GM19324 (cell line): ENCODE results near the gene STAC.
A peak's percentile ranks its signal among the peaks of the same experiment; 100 is the strongest.

Experiments
- ATAC-seq: cut with Tn5 transposase; IDR thresholded peaks from one replicate; pipeline ENCODE4 v1.9.1; 2021; ENCODE audit warnings: mild to moderate bottlenecking, moderate library complexity; ENCODE audit not compliant: unreplicated experiment, low FRiP score

Gene STAC

GRCh38 chr3:36511791-36512486 lies 131.6 kb downstream of the STAC start:
- ATAC-seq, result no peak

GRCh38 chr3:36512555-36512954 lies 132.3 kb downstream of the STAC start:
- ATAC-seq, result no peak

DNA sequence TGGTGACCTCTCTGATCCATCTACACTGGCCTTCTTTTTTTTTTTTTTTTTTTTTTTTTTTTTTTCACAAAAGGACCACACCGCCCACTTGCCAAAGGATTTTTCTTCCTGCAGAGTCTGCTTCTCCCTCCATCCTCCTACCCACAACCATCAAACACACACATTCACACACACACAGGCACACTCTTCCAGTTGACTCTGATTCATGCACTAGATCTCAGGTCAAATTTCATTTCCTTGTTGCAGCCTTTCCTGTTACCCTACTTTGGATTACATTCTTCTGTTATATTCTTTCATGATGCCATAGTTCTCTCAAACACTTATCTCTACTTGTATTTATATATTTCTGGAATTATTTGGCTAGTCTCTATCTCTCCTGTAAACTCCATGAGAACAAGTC lies 133.9 kb downstream of the STAC start:
- ATAC-seq, result no peak

- no peak for ATAC-seq
Observed at GRCh38 chr3:36519682-36520081, 139.4 kb downstream of the STAC start.

DNA sequence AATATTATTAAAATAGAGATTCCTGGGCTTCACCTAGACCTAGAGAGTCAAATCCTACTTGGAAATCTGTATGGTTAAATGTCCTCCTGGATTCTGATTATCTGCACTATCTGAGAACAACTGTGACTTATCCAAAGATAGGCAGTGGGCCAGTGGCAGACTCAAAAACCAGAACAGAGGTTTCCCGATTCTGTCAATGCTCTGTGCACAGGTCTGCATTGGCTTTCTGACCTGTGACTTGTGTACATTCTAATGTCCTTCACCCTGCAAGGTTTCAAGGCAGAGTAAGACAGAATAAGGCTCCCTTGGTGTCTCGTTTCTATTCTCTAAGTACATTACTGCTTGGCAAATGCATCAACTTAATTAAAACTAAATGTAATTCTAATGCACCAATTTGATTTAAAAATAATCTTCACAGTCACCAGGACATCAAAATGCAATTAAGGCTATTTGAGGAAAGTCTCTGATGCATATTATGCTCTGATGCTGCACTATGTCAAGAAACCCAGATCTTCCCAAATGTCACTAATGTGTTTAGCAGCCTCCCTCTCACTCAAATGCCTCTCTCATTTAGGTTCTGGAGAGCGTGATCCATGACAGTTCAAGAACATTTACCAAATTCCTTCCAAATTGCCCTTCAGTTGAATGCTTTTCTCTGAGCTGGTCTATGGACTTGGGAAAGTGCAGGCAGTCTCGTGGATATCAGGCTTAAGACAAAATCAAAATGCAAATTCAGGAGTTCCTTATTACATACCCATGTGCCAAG lies 140.1 kb downstream of the STAC start:
- no peak for ATAC-seq

- ATAC-seq, result no peak
Observed at GRCh38 chr3:36521007-36521379, 140.7 kb downstream of the STAC start.

DNA sequence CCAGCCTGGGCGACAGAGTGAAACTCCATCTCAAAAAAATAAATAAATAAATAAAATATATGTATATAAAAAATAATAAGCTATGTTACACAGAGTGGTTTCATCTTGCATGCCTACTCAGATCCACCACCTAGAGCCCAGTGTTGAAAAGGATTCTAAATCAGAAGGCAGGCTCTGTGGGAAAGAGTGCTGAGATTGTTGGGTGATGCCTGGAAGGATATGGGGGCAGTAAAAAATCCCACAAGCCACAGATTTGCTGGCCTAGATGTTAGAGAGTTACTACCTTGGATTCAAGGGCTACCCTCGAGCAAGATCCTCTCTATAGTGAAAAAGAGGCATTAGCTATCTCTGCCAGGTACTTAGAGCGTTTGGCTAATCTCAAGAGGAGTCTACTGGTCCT lies 144.3 kb downstream of the STAC start:
- ATAC-seq, result no peak

DNA sequence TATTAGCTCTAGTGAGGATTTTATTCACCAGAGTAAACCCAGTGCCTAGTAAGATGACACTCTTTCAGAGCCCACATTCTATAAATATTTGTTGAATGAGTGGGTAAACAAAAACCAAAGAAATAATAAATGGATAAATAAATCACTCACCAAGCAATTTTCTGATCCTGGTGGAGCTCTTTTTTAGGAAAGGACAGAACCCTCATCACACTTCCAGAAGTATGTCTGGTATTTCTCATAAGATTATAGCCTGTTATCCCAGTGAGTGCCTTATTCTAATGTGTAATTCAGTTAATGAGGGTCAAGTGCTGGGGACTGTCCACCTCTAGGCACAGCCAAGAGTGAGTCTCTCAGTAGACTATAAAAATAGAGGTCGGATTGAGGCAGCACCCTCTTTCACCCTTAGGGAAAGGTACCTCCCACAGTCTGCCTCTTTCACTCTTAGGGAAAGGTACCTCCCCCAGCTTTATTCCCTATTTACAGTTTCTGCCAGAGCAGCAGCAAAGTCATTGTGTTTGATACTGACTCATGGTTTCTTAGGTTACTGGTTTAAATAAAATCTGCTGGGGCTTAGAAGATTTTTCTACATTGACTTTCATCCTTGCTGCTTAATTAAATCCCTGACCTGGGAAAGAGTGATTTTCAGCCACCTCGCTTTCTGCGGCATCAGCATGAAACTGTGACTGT lies 145.0 kb downstream of the STAC start:
- no peak for ATAC-seq

DNA sequence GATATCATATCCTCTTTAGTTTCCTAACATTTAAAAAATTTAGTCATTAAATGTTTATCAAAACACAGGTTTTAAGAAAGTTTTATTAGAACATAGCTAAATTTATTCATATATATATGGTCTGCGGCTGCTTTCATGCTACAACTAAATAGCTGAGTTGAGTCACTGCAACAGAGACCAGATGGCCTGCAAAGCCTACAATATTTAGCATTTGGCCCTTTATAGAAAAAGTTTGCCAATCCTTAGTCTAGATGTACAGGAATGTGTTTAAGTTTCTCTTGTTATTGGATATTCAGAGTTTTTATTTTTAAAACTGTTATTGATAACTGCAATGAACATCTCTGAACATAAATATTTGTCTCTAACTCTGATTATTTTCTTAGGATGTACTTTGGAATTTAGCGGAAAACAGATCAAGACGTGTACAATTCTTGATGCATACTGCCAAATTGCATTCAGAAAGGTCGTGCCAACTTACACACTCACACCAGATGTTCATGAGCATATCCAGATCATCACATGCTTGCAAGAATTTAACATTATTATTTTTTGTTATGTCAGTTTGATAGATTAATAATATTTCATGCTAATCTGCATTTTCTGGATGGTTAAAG lies 157.9 kb downstream of the STAC start:
- no peak for ATAC-seq

GRCh38 chr3:36540888-36541518 lies 160.7 kb downstream of the STAC start:
- no peak for ATAC-seq

DNA sequence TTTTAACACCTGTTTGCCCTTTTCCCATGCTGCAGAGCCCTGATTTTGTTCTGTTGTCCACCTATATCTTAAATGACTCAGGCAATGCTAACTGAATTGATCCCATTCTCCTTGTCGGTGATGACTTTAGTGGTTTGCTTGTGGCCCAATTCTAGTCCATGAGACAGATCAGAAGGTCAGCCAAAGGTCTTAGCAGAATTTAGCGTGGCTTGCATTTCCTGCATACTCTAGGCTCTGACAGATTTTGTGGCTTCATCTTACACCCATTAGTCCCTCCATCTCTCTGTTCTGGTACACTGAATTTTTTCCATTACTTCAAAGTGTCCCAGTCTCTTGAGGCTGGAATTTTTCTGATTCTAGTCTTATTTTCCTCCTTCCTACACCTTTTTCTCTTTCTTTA lies 161.9 kb downstream of the STAC start:
- ATAC-seq, result no peak

DNA sequence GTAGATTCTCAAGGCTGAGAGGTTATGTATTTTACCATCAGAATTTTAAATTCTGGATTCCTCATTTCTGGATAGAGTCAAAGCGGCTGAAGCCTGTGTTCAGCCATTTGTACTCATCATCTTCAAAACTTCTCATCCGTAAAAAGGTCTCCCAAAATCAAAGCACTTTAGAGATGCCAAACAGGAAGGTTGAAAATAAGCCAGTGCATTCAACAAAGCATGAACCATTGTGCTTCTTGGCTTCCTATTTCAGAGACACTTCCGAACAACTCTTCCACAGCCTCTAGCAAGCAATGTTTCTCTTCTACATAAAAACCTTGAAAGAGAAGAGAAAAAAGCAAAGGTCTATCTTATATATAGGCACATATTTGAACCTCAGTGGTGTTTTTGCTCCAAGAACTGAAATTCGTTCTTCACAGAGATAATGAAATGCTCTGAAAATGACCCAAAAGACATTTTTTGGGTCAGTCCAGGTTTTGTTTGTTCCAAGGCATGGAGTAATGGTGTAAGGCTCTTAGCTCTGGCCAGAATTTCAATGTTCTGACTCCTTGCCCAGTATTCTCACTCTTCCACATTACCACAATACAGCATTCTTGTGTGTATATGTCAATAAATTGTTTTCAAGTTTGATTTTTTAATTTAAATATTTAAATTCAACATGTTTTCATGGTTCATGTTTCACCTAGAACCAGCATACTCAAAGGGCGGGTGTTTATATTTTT lies 163.1 kb downstream of the STAC start:
- no peak for ATAC-seq

DNA sequence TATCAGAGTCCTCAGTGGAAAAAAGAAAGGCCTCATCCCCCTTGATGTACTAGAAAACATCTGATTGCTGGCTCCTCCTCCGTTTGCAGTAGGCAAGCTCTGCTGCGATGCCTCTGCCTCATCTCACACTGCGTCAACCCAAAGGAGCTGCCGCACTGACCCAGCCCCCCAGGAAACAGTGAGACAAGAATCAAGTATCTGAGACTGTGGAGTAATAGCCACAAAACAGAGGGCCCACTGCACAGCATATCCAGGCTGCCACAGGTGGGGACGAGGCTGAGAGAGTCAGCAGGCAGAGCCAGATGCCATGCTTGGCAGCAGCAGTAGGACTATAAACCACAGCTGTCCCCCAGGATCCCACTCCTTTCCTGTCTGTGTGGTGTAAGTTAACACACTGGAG lies 165.9 kb downstream of the STAC start:
- ATAC-seq, result no peak

DNA sequence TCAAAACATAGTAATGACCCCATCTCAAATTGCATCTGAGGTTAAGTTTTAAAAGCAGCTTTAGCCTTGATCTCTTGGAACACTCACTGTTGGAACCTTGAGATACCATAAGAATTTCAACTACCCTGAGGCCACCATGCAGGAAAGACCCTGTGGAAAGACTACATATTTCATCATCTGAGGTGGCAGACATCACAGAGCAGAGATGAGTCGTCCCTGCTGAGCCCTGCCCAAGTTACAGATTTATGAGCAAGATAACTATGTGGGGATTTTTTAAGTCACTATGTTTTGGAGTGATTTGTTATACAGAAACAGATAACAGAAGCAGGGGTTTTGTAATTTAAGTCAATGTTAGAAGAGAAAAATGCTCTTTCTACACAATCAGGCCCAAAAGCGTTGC lies 168.4 kb downstream of the STAC start:
- no peak for ATAC-seq

GRCh38 chr3:36557021-36557707 lies 176.9 kb downstream of the STAC start:
- peak; percentile 71 for ATAC-seq

DNA sequence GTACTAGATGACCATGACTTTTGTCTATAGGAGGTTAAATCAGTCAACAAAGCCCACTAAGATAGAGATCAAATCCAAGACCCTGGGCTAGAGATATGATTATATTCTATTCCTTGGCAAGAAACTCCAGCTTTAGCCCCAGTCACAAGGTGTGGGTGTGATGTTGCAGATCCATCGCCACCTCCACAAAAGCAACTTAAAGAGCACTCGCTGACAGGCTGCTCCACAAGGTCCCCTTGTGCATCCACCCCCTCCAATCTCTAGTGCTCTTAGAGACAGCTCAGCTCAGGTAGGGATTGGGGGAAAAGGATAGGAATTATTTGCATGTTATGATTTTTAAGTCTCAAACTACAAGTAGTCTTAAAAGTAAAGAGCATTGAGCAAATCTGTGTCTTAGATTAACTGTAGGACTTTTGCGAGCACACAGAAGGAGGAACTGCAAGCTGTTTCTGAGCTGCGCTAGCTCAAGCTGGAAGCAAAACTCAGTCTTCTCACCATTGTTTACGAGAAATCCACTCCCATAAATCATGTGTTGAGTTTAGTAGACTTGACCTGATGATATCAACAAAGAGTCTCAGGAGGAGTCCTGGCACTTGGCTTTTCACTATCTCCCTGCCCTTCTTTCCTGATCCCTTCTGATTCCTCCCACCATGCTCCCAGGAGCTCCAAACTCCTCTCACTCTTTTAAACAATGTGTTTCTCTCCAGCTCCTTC lies 177.6 kb downstream of the STAC start:
- ATAC-seq, result no peak

GRCh38 chr3:36558961-36559360 lies 178.7 kb downstream of the STAC start:
- ATAC-seq, result no peak

DNA sequence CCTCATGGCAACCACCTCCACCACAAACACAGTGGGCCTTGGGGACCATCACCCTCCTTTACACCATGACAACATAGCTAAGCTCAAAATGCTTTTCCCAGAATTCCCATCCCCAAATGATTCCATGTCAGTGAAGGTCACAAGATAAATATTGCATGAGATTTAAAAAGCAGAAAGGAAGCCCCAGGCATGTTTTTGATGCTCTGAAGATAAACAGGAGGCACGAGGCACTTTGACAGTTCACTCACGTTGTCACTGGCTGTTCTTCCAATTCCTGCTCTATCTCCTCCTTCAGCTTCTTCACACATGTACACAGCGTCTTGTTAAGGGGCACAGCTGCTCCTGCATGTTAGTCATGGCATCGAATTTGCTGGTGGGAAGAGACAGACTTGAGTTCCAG lies 180.4 kb downstream of the STAC start:
- no peak for ATAC-seq

DNA sequence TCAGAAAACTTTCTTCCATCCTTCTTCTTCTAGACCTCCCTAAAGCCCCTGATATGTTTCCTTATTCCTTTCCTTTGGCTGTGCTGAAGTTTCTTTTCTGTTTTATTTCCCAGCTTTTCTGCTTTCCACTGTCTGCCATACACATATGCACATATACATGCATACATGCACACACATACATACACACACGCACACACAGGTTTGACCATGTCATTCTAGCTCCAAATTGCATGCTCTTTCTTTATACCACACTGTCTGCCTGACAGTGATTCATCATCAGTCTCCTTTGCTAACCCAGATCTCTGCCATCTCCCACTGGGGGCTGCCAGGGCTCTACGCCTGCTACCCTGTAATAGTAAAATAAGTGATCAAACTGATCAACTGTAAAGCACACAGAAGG lies 181.3 kb downstream of the STAC start:
- no peak for ATAC-seq
